Mesenteric fat pad (tissue), 1 donor: Measurements from ENCODE around the gene DLGAP1. TPM values are rescaled to one million over a fixed set of nuclear protein-coding genes. Genes with fewer than 3 reads are reported as not detected.

Experiments
- DNase-seq: peaks from one replicate; pipeline ENCODE4 v3.0.0-alpha.2; 2020; ENCODE audit warnings: low spot score
- total RNA-seq: library from RNA; stranded (reverse); fragmentation: NEBNext Ultra II Directional; extraction: Animal tissue kit (Norgen Biotek cat#: 25700); gene quantifications from one replicate; pipeline ENCODE4 v1.2.1, GENCODE V29; 2021
- donor health status: DM: yes; HTN: yes; CAD: no.

DLGAP1 gene
- total RNA-seq, 1 donor from 2014 or later: 4.2 TPM

GRCh38 chr18:3554091-3554601 is 901.0 kb downstream of the DLGAP1 start:
- DNase-seq: no peak

GRCh38 chr18:3552305-3552704 is 902.8 kb downstream of the DLGAP1 start:
- no peak for DNase-seq

DNA sequence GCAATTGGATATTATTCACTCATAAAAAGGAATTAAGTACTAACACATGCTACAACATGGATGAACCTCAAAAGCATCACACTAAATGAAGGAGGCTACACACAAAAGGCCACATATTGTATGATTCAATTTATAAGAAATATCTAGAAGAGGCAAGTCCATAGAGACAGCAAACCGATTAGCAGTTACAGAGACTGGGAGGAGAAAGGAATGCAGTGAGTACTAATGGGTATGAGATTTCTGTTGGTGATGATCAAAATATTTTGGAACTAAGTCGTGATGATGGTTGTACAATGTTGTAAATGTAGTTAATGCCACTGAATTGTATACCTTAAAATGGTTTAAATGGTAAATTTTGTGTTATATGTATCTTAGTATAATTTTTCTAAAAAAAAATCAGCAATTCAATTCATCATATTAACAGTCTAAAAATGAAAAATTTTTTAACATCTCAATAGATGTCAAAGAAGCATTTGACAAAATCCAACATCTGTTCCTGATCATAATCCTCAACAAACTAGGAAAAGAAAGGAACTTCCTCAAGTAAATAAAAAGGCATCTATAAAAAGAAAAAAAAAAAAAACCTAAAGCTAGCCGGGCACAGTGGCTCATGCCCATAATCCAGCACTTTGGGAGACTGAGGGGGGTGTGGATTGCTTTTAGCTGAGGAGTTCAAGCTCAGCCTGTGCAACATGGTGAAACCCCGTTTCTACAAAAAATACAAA is 907.1 kb downstream of the DLGAP1 start:
- DNase-seq: no peak

GRCh38 chr18:3546106-3546505 is 909.0 kb downstream of the DLGAP1 start:
- DNase-seq: no peak

DNA sequence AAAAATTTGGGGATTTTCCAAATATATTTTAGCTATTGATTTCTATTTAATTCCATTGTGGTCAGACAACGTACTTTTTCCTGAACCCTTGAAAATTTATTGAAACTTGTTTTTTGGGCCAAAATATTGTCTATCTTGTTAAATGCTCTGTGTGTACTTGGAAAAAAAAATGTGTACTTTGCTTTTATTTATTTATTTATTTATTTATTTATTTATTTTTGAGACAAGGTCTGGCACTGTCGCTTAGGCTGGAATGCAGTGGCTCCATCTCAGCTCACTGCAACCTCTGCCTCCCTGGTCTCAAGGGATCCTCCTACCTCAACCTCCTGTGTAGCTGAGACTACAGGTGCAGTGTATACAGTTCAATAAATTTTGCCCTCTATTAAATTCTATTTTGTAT is 910.6 kb downstream of the DLGAP1 start:
- no peak for DNase-seq

DNA sequence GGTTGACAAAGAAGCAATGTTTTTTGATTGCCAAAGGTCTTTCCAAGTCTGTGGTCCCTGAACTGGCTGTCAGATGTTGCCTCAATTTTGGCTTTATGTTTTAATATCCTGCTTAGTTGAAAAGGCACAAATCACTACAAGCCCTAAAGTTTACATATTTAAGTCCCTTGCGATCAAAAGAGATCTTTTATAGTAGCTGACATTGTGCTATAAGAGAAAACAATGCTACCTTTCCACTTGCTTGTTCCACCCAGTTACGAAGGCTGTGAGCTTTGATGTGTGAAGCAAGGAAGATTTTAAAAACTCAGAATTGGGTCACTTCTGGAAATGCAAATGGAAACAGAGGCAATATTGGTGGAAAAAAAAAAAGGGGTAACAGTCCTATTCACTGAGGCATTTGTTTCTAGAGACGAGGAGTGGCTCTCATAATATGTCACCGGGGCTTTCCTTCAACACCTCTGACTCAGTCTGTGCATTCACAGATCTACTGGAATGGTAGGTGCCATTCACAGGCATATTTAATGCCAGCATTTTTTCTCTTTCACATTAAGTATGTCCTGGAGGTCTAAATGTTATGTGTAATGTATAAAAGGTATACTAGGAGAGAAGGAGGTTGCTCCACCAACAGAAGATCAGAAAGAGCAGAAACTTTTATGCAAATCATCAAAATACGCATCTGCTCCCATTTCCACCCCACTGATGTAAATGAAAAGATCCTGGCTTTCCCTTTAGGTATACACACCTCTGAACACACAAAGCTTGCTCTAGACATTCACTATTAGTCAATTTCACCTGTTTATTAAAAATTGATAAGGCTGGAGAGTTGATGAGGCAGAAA is 913.3 kb downstream of the DLGAP1 start:
- no peak for DNase-seq

GRCh38 chr18:3540805-3541548 is 914.1 kb downstream of the DLGAP1 start:
- no peak for DNase-seq

- no peak for DNase-seq
Measured at GRCh38 chr18:3538954-3539617, 916.0 kb downstream of the DLGAP1 start.

- no peak for DNase-seq
Measured at GRCh38 chr18:3538456-3538855, 916.7 kb downstream of the DLGAP1 start.

GRCh38 chr18:3530807-3531206 is 924.3 kb downstream of the DLGAP1 start:
- no peak for DNase-seq

DNA sequence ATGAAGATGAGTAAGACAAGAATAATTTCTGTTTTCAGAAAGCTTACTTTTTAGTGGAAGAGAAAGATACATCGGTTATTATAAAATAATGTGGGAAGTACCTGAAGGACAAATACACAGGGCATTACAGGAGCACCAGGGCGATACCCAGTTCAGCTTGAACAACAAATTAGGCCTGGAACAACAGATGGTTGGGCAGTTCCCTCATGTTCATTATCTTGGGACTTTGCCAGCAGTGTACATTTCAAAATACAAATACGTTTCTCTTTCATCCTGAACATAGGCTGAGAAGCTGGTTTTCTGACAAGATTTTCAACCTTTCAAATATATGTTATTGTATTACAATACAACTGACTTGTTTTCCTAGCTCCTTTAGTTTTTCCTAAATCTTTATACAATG is 925.5 kb downstream of the DLGAP1 start:
- DNase-seq: no peak

DNA sequence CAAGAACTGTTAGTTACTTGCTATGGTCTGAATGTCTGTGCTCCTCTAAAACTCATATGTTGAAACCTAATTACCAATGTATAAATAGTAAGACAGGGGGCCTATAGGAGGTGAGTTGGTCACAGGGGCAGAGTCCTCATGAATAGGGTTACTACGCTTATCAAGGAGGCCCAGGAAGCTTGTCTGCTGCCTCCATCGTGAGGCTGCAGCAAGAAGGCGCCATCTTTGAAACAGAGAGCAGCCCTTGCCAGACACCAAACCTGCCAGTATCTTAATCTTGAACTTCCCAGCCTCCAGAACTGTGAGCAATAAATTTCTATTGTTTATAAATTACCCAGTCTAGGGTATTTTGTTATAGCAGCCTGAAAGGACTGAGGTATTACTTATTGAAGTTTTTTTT is 926.0 kb downstream of the DLGAP1 start:
- no peak for DNase-seq

DNA sequence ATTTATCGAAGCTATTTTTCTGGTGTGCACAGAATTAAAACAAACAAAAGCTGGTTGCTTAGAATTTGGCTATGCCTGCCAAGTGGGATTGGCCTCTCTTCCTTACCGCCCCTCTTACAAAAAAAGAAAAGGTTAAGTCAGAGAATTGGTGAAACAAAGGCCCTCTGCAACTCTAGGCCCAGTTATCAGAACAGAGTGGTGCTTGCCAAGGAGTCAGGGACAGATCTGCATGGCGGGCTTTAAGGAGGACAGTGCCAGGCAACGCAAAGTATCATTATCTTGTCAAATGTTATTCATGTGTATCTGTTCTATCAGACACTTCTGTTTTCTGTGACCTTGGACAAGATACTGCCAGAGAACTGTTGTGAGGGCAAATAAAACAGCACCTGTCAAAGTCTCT is 926.9 kb downstream of the DLGAP1 start:
- DNase-seq: no peak

GRCh38 chr18:3526421-3527354 is 928.4 kb downstream of the DLGAP1 start:
- no peak for DNase-seq

- DNase-seq: no peak
Measured at GRCh38 chr18:3525870-3526420, 929.2 kb downstream of the DLGAP1 start.

- DNase-seq: no peak
Measured at GRCh38 chr18:3524706-3525105, 930.4 kb downstream of the DLGAP1 start.

DNA sequence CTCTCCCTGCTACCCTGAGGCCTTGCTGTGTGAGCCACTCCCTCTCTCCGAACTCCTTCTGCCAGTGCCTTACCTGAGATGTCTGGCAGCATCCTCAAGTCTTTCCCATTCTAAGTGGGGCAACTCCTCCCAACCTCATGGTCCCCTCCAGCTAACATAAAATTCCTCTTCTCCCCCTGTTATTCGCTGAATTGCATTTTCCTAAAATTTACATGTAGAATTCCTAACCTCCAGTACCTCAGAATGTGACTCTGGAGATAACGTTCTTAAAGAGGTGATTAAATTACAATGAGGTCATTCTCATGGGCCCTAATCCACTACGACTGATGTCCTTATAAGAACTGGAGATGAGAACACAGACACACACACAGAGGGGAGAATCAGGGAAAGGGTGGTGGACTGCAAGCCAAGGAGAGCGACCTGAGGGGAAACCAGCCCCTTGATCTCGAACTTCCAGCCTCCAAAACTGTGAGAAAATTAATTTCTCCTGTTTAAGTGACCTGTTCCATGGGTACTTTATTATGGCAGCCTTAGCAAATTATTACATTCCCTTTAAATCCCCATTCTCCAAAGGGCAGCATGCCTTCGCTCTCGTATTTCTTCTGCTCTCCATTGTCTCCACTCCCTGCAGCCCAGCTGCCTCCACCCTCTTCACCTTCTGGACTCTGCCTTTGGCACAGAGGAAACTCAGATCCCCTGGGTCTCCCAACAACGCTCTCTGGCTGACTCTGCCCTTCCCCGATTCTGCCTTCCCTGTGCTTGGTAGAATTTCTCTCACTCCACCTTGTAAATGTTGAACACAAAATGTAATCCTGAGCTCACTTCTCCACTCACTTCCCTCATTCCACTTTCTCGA is 934.6 kb downstream of the DLGAP1 start:
- no peak for DNase-seq

DNA sequence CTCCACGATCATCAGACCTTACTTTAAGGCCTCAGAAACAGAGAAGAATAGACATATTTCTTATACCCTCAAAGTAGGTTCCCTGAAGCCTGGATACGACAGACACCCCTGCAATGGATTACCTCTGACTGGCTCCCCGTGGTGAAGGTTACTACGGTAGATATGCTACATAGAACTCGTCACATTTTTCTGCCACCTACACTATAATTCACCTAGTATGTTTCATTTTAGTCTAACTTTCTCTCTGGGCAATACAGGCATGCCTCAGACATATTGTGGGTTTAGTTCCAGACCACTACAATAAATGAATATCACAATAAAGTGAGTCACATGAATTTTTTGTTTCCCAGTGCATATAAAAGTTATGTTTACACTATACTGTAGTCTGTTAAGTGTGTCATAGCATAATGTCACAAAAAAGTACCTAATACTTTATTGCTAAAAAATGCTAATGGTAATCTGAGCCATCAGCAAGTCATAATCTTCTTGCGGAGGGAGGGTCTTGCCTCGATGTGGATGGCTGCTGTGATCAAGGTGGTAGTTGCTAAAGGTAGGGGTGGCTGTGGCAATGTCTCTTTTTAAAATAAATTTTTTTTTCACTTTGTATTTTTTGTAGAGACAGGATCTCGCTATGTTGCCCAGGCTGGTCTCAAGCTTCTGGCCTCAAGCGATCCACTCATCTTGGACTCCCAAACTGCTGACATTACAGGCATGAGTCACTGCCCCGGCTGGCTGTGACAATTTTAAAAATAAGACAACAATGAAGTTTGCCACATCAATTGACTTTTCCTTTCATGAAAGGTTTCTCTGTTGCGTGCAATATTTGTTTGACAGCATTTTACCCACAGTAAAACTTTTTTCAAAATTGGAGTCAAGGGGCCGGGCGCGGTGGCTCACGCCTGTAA is 940.5 kb downstream of the DLGAP1 start:
- DNase-seq: no peak
